Brain microvascular endothelial cell (primary cell): ENCODE results near the gene DAZ3.
"Not testable (repeated sequence)": the region's sequence is repeated elsewhere in the genome, so short reads cannot be mapped to it uniquely, and the experiment has no call there.

Experiments used
- DNase-seq: peaks from one replicate; pipeline ENCODE4 v3.0.0-alpha.2; 2020
- H3K27ac ChIP-seq: fragments of 250-450 bp; sonication (Bioruptor Pico); 2 replicates; pipeline ENCODE4 v1.5.1; 2020; ENCODE audit warnings: mild to moderate bottlenecking, moderate library complexity
- H3K27me3 ChIP-seq: fragments of 250-450 bp; sonication (Bioruptor Pico); replicated peaks from 2 replicates; pipeline ENCODE4 v1.5.1; 2020; ENCODE audit warnings: mild to moderate bottlenecking
- H3K36me3 ChIP-seq: fragments of 250-450 bp; sonication (Bioruptor Pico); replicated peaks from 2 replicates; pipeline ENCODE4 v1.5.1; 2020; ENCODE audit warnings: mild to moderate bottlenecking
- H3K4me3 ChIP-seq: 2 replicates; pipeline ENCODE4 v1.5.1; 2011; ENCODE audit warnings: low read depth, mild to moderate bottlenecking, control low read depth, low read length, moderate library complexity
- in situ Hi-C: cut with HindIII; loops from 2 replicates; pipeline ENCODE4 v1.10.0; 2017; ENCODE audit warnings: low sequenced_read_pairs, low pct_ligation_motif_present

Gene DAZ3

GRCh38 chrY:24813293-24813692 is at the start of gene DAZ3:
TSS of gene DAZ3 (minus strand) at chrY:24813393. CDS start at chrY:24813185, 208 bp downstream.
- DNase-seq, in situ Hi-C loops, H3K27ac ChIP-seq, H3K36me3 ChIP-seq, H3K27me3 ChIP-seq, H3K4me3 ChIP-seq: not testable (repeated sequence)

GRCh38 chrY:24833619-24834018 is 20.4 kb upstream of the DAZ3 start, which contains the start of gene DAZ4:
TSS of gene DAZ4 (plus strand) at chrY:24833919. CDS start at chrY:24834127, 208 bp downstream.
- H3K27ac ChIP-seq, H3K27me3 ChIP-seq, H3K4me3 ChIP-seq, in situ Hi-C loops, H3K36me3 ChIP-seq, DNase-seq: not testable (repeated sequence)

- H3K4me3 ChIP-seq, DNase-seq, H3K27ac ChIP-seq, H3K36me3 ChIP-seq, in situ Hi-C loops, H3K27me3 ChIP-seq: not testable (repeated sequence)
These were observed 11.9 kb upstream of the DAZ3 start for GRCh38 chrY:24825069-24825468.

GRCh38 chrY:24824184-24824879 is 11.1 kb upstream of the DAZ3 start:
- in situ Hi-C loops, H3K4me3 ChIP-seq: not testable (repeated sequence)

GRCh38 chrY:24821836-24822235 is 8.6 kb upstream of the DAZ3 start:
- H3K27ac ChIP-seq, H3K4me3 ChIP-seq, in situ Hi-C loops, DNase-seq, H3K27me3 ChIP-seq, H3K36me3 ChIP-seq: not testable (repeated sequence)

More at GRCh38 chrY:24824184-24824879, 11.1 kb upstream of the DAZ3 start:
- H3K27ac ChIP-seq, DNase-seq, H3K27me3 ChIP-seq, H3K36me3 ChIP-seq: not testable (repeated sequence)
